ENCODE data around the gene NXNL1.

- TF ChIP-seq, protein P1, sequence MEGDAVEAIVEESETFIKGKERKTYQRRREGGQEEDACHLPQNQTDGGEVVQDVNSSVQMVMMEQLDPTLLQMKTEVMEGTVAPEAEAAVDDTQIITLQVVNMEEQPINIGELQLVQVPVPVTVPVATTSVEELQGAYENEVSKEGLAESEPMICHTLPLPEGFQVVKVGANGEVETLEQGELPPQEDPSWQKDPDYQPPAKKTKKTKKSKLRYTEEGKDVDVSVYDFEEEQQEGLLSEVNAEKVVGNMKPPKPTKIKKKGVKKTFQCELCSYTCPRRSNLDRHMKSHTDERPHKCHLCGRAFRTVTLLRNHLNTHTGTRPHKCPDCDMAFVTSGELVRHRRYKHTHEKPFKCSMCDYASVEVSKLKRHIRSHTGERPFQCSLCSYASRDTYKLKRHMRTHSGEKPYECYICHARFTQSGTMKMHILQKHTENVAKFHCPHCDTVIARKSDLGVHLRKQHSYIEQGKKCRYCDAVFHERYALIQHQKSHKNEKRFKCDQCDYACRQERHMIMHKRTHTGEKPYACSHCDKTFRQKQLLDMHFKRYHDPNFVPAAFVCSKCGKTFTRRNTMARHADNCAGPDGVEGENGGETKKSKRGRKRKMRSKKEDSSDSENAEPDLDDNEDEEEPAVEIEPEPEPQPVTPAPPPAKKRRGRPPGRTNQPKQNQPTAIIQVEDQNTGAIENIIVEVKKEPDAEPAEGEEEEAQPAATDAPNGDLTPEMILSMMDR (IDR thresholded peaks at IDR 0.05), result no peak
- no peak for TF ChIP-seq POLR2A (IDR thresholded peaks at IDR 0.05)
Measured at GRCh38 chr19:17489392-17490030, 28.8 kb upstream of the NXNL1 start.

Measured in uterus (tissue), 2 donors.